Measurements from ENCODE around the gene TASP1.
"Not testable (repeated sequence)": the region's sequence is repeated elsewhere in the genome, so short reads cannot be mapped to it uniquely, and the experiment has no call there.

The TASP1 gene

DNA sequence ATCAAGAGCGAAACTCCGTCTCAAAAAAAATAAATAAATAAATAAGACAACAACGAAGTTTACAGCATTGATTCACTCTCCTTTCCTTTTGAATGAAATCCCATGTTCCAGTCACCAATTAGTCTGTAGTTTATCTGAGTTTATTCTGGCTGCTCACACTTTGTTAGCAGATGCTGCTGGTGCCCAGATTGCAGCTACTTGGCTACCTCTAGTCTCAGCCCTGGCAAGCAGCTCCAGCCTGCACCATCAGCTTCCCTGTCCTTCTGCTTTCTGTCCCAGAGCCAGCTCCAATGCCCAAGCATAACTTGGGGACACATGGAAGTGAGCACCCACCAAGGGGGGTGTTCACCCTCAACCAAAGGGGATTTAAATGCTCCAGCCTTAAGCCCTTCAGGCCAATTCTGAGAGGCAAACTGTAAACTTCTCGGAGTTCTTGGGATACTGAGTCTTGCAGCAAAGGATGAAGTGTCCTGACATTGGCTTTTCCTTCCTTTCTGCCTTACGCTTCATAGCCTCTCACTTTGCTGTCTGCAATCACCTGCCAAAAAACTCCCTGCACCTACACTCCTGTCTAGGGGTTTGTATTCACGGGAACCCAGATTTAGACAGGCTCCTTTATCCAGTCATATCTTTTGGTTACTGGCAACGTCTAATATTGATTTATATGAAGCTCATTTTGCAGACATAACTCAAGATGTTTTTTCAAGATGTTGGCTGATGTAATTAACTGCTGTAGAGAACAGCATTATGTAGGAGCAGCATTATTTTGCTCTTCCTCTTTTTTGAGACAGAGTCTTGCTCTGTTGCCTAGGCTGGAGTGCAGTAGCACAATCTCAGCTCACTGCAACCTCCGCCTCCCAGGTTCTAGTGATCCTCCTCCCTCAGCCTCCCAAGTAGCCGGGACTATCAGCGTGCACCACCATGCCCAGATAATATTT is 9.8 kb upstream of the TASP1 start:
- no peak for DNase-seq

DNA sequence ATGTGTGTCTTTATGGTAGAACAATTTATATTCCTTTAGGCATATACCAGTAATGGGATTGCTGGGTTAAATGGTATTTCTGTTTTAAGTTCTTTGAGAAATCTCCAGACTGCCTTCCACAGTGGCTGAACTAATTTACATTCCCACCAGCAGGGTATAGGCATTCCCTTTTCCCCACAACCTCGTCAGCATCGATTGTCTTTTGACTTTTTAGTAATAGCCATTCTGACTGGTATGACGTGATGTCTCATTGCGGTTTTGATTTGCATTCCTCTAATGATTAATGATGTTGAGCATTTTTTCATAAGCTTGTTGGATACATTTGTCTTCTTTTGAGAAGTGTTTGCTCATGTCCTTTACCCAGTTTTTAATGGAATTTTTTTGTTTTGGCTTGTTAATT is 5.3 kb upstream of the TASP1 start:
- peak; percentile 11 for DNase-seq

DNA sequence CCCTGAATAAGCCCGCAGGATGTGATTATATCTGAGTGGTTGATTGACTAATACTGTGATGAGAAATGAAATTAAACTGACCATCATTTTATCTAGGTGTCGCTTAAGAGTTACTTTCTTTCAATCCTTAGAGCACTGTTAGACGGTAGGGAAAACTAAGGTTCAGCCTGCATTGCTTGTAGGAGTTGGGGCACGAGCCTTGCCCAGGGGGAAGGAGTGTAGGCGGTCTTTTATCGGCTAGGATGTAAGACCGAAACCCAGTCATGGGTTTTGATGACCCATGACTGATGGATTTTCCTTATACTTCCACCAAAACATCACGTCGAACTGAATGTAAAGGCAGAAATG is 392 bp upstream of the TASP1 start:
- no peak for DNase-seq

DNA sequence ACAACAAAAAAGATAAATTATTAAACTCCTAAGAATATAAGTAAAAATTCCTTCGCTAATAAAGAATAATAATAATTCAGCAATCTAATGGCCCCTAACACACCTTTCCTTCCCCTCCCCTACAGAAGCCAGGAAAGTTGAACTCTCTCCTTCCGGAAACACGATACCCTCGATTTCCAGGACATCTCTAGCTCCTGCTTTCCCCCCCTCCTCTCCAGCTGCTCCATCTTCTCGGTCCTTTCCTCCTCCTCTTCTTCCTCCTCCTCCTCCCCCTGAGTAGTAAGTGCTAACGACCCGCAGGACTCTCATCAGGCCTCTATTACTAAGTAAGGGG is 603 bp downstream of the TASP1 start:
- no peak for DNase-seq

DNA sequence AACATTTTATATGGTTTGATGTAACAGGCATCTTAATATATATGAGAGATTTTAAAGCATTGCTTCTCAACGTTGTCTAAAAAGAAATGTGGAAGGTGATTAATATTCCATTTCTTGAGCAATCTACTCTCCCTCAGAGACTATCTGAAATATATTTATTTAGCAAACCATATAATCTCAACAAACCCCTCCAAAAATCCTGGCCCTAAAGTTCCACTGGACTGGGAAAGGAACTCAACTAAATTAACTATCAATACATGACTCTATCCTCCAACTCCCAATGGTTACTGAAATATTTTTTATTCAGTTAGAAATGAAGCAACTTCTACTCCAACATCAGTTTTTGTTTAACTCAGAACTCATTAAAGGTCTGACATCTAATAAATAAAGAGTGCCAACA is 6.3 kb downstream of the TASP1 start:
- DNase-seq, result no peak

DNA sequence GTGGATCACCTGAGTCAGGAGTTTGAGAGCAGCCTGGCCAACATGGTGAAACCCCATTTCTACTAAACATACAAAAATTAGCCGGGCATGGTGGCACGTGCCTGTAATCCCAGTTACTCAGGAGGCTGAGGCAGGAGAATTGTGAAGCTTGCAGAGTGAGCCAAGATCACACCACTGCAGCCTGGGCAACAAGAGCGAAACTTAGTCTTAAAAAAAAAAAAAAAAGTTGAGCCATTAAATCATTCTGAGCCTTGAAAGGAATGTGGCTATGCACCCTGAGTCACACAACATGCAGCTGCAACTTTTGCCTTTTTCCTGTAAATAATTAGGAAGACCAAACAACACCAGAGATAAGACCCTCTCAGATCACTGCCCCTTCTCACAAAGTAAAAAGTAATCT is 11.2 kb downstream of the TASP1 start:
- DNase-seq, result not testable (repeated sequence)

DNA sequence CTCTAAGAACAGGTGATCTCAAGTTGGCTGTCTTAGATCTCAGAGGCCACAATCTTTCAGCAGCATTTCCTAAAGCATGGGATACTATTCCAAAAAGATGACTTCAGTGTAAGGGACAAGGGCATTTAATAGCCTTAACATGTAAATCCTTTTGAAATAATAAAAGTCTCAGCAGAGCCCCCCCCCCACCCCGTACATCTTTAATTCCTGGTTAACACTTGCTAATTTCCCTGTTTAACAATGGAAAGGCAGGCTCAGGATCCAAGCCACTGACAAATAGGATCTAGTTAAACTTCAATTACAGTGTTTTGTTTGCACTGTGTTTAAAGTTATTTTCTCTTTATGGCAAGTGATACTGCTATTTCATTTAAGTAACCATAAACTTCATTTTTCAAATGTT is 12.0 kb downstream of the TASP1 start:
- no peak for DNase-seq

DNA sequence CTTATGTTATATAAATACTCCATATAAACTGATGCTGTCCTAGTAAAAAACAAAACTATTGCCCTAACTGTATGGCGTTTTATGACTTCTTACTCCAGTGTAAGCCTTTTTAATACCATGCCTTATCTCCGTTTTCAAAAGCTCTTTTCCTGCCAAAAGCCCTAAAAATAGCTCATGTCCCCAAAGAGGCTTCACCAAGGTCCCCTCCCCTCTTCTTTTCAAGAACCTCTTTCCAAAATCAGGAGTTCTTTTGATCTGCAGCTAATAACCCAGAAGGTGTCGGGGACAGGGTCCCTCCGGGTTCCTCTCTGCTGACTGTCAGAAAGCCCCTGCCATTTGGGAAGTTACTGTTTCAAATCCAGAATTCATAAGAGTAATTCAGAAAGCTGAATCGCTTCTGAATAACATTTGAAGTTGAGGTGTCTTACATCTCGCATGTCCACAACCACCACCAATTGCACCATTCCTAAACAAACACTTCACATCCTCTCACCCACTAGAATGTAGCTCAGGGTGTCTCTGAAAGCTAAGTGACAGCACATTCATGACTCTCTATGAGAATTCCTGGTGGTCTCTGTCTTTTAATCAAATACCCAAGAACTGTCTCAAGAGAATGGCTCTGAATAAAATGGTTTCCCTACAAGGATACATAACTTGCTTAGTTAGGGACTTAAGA is 13.3 kb downstream of the TASP1 start:
- DNase-seq, result no peak

DNA sequence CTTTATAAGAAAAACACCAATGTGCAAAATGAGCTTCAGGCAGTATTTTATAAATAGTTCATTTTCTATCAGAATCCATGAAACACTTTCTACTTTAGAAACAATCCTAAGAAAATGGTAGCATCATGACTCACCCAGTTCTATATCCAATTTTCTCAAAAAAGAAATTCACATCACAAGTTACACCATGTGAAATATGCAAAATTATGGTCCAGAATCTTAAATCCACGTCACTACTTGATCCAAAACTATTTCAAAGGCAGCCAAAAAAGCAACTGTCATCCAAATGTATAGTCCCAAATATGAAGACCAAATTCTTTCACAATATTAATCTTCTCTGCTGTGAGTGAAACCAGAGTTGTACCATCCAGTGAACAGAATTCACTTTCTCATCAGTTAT is 19.3 kb downstream of the TASP1 start:
- DNase-seq, result not testable (repeated sequence)

DNA sequence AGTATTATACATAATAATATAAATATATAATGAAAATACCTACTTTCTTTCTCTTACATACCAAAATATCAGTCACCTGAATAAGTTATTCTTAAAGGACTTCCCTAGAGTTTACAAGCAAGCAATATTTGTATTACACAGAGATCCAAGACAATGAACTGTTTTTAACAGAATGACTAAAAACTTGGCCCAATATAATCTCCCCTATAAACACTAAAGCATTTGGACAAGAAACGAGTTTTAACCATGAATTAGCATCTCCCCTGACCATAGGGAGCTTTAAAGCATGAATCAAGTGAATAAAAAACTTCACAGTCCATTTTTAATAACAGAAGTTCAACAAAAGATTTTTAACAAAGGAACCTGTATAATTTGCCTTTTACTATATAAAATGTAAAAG is 20.3 kb downstream of the TASP1 start:
- not testable (repeated sequence) for DNase-seq

DNA sequence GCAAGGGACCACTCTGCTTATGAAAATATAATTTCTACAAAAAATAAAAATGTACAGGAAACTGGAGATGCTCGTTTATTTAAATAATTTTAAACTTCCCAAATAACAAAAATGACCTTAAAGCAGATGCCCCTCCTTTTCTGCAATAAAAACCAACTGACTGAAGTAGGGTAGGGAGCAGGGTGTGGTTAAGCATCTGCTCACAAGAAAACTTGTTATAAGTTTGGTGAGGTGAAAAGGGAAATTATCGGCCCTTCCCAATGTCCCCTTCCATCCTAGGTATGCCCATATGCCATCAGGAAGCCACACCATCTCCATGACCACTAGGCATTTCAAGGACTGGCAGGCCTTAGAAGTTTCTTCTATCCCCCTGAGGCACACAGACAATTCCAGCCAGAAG is 21.1 kb downstream of the TASP1 start:
- not testable (repeated sequence) for DNase-seq

DNA sequence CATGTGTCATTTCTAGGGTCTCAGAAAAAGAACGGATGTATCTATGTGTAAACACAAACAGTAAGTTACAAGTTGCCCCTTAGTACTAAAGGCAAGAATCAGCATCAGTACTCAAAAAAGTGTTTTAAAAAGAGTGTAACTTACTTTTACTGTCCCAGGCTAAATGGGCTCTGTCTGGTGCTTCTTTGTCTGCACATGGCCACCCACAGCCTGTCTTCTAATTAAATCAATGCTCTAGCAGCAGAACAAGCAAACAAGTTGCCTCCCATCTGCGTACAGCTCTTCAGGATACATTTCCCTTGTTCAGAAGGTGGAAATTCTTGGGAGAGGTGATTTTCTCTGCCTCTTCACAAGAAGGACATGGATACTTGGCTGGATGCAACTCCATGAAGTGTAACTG is 22.0 kb downstream of the TASP1 start:
- DNase-seq, result not testable (repeated sequence)

DNA sequence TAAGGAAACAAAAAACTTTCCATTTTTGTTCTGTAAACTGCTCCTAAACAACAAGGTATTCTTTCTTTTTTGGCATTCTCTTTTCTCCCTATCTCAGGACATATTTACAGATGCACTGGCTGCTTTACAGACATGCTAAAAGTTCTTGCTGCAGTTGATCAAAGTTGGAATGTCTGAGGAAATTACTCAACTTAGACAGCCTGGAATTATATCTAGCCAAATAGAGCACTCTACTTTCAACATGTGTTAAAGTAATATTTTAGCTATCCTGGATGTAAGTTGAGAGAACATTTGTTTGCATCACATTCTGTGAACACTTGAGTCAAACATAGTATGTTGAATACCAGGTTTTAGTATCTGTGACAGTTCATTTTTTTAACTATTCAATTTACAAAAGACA is 24.8 kb downstream of the TASP1 start:
- no peak for DNase-seq

DNA sequence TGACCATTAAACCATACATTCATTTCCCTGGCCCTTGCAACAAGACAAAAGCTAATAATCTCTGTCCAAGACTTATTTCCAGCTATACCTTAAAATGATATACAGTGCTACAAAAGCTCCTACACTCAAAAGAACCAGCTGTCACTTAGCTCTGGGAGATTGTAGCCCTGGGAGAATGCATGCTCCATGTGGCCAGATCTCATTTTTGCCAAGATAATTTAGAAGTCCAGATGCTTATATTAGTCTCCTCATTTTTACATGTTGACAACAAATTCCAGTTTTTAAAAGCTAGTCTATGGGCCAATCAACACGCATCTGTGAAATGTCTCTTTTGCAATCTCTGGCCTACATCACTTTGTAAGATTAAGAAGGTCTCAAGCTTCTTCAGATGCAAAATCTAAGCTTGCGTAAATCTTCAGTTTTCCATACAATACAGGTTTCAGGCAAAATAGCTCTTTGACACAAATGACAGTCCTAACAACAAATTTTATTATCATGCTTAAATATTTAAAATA is 27.1 kb downstream of the TASP1 start:
- no peak for DNase-seq

DNA sequence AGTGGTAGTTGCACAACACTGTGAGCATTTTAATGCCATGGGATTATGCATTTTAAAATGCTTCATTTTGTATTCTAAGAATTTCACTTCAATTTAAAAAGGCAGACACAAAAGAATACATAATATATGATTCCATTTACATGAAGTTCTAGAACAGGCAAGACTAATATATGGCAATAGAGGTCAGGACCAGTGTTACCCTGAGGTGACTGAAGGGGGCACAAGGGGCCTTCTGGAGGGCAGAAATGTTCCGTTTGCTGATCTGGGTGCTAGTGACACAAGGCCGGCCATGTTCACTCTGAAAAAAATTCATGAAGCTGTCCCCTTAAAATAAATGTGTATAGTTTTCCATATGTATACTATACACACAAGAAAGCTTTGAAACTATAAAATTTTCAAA is 28.5 kb downstream of the TASP1 start:
- no peak for DNase-seq

DNA sequence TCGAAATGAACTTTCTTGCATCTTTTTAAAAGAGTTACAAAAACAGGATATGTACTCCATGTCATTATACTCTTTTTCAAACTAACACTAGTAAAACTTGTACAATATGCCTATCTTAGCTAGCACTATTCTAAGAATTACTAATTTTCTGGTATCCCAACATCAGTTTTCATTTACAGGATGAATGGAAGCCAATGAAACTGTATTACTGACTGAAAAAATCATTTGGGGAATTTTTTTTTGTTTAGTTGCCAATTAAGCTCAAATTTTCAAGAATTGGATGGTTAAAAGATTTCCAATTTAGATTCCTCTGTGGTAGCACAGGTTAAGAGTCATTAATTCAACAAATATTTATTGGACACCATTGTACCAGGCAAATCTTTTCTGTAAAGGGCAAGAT is 30.7 kb downstream of the TASP1 start:
- DNase-seq, result no peak

DNA sequence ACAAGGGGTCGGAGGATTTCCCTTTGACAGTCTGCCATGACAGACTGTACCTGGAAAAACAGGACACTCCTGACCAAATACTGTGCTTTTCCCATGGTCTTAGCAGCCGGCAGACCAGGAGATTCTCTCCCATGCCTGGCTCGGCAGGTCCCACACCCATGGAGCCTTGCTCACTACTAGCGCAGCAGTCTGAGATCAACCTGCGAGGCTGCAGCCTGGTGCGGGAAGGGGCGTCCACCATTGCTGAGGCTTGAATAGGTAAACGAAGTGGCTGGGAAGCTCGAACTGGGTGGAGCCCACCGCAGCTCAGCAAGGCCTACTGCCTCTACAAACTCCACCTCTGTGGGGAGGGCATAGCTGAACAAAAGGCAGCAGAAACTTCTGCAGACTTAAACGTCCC is 45.3 kb downstream of the TASP1 start:
- DNase-seq, result not testable (repeated sequence)

DNA sequence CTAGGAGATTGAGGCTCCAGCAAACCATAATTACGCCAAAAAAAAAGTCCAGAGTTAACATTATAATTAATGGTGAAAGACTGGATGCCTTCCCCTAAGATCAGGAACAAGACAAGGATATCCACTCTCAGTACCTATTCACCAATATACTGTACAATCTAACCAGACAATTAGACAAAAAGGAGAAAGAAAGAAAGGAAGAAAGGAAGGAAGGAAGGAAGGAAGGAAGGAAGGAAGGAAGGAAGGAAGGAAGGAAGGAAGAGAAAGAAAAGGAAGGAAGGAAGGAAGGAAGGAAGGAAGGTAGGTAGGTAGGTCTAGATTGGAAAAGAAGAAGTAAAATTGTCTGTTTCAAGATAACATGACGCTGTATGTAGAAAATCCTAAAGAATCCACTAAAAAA is 50.7 kb downstream of the TASP1 start:
- DNase-seq, result no peak

DNA sequence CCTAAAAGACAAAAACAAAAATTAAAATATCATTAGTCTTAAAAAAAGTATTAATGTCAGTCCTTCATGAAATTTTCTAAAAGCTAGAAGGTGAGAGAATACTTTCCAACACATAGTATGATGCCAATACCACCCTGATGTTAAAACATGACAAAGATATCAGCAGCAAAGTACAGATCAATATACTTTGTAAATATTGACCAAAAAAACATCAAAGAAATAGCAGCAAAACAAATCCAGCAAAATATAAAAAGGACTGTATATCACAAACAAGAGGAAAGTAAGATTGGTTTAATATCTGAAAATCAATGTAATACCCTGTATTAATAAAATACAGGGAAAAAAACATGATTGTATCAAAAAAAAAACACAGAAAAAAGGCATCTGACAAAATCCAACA is 51.4 kb downstream of the TASP1 start:
- no peak for DNase-seq

DNA sequence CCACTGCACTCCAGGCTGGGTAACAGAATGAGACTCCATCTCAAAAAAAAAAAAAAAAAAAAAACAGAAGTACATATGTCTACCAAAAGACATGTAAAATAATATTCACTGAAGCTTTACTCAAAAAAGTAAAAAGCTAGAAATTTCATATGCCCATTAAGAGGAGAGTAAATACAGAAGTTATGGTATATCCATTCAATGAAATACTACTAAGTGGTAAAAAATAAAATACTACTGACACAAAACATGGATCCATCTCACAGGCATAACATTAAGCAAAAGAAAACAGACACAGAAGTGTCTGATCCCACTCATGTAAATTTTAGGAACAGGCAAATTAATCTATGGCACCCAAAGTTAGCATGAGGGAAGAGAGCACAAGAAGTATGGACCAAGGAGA is 52.6 kb downstream of the TASP1 start:
- no peak for DNase-seq

DNA sequence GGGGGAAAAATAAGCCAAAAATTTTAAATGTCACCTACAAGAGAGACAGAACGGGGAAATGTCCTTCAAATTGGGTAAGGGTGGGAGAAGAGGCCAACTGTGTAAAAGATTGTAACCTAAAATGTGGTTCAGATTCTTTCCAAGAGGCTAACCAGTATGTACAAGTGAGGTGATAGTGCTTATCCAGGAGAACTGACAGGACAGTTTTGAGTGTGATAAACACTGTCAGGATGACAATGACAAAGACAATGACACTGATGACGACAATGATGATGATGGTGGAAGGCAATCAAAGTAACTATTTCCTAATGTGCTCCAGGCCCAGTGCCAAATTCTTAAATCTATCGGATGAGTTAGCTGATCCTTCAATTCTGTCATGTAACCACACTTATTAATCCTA is 57.3 kb downstream of the TASP1 start:
- DNase-seq, result no peak

DNA sequence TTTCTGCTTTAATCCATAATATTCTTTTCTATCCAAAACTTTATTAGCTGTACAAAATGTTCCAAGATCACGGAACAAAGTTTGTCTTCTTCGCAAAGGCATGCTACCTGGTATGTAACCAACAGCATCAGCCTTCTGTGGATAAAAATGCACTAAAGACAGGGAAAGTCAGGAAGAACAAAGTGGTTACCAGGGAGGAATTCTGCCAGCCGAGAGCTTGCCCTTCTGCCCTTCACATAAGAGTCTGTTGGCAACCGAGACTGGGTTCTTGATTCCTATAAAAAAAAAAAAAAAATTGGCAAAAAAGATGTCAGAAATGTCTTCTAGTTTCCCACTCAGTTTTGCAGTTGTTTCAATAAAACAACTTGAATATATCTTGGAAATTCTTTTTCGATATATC is 58.0 kb downstream of the TASP1 start:
- DNase-seq, result no peak

DNA sequence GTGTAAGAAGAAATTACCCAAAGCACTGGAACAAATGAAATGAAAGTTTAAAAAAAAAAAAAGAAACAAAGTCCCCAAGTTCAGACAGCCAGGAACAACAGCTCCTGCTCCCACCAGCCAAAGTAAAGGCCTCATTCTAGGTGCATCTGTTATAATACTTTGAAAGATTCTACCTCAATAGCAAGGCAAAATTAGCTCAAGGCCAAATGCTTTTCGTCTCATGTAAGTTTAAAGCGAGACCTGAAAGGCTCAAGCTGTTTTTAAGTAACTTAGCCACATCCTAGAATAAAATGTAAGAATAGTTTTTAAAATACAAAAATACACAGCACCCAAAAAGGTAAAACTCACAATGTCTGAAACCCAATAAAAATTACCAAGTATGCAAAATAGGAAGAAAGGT is 64.7 kb downstream of the TASP1 start:
- no peak for DNase-seq

DNA sequence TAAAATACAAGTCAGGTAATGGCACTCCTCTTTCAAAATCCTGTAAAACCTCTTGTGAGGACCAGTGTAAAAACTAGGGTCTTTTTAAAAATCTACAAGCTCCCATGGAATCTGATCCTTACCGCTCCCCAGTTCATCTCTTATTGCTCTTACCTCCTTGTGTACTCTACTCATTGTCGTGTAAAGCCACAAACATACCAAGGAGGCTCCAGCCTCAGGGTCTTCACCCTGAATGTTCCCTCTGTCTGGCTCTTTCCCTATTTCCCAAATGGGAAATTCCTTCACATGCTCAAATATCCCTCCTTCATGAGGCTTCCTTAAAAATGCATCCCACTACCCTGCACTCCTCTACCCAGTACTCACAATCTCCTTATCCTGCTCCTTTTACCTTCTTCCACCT is 67.1 kb downstream of the TASP1 start:
- DNase-seq, result no peak

DNA sequence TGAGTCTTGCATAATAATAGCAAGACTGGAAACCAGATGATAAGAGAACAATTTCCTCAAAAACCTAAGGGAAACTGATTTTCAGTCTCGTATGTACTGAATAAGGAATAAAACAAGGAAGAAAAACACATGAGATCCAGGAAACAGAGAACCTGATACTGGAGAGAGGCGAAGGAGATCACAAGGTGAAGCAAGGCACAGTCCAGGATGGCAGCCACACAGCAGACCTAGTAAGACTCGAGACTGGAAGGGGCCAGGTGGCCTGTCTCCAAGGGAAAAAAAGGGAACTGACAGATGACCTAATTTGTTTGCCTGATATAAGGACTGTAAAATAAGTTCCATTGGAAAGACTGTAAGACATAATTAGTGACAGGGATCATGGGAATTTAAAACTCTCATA is 71.1 kb downstream of the TASP1 start:
- DNase-seq, result no peak
